ENCODE data around the gene ARIH2.

- TF ChIP-seq CTCF (IDR thresholded peaks at IDR 0.05; ENCODE audit: poor library complexity, severe bottlenecking): no peak
- TF ChIP-seq, protein P1, sequence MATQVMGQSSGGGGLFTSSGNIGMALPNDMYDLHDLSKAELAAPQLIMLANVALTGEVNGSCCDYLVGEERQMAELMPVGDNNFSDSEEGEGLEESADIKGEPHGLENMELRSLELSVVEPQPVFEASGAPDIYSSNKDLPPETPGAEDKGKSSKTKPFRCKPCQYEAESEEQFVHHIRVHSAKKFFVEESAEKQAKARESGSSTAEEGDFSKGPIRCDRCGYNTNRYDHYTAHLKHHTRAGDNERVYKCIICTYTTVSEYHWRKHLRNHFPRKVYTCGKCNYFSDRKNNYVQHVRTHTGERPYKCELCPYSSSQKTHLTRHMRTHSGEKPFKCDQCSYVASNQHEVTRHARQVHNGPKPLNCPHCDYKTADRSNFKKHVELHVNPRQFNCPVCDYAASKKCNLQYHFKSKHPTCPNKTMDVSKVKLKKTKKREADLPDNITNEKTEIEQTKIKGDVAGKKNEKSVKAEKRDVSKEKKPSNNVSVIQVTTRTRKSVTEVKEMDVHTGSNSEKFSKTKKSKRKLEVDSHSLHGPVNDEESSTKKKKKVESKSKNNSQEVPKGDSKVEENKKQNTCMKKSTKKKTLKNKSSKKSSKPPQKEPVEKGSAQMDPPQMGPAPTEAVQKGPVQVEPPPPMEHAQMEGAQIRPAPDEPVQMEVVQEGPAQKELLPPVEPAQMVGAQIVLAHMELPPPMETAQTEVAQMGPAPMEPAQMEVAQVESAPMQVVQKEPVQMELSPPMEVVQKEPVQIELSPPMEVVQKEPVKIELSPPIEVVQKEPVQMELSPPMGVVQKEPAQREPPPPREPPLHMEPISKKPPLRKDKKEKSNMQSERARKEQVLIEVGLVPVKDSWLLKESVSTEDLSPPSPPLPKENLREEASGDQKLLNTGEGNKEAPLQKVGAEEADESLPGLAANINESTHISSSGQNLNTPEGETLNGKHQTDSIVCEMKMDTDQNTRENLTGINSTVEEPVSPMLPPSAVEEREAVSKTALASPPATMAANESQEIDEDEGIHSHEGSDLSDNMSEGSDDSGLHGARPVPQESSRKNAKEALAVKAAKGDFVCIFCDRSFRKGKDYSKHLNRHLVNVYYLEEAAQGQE (IDR thresholded peaks at IDR 0.05; ENCODE audit: borderline replicate concordance): no peak
Observed at GRCh38 chr3:49005303-49005680, 86.7 kb downstream of the ARIH2 start.
